DND-41 (cell line): ENCODE results near the gene CCDC78.

Experiments used
- ATAC-seq: fragments of 200-7000 bp; cut with Tn5 transposase; 3 replicates; pipeline ENCODE4 v1.9.1; 2021; ENCODE audit warnings: low read depth; ENCODE audit not compliant: insufficient read depth
- DNase-seq: peaks from one replicate; pipeline ENCODE4 v3.0.0-alpha.2; 2020
- H2AFZ ChIP-seq: 2 replicates; pipeline ENCODE4 v1.6.0; 2012; ENCODE audit warnings: low read depth, low read length
- H3K27ac ChIP-seq: 2 replicates; pipeline ENCODE4 v1.5.1; 2012; ENCODE audit warnings: low read length, inconsistent platforms
- H3K27me3 ChIP-seq: fragments of 200-600 bp; sonication (generic); 2 replicates; pipeline ENCODE4 v1.6.0; 2012; ENCODE audit warnings: low read length, mild to moderate bottlenecking, inconsistent platforms; ENCODE audit not compliant: insufficient read depth, poor library complexity
- H3K36me3 ChIP-seq: 2 replicates; pipeline ENCODE4 v1.5.1; 2012; ENCODE audit warnings: low read length, inconsistent platforms; ENCODE audit not compliant: insufficient read depth
- H3K4me1 ChIP-seq: 2 replicates; pipeline ENCODE4 v1.5.1; 2012; ENCODE audit warnings: mild to moderate bottlenecking, low read length; ENCODE audit not compliant: insufficient read depth
- H3K4me2 ChIP-seq: 2 replicates; pipeline ENCODE4 v1.6.0; 2012; ENCODE audit warnings: mild to moderate bottlenecking, moderate library complexity, low read length, inconsistent platforms; ENCODE audit not compliant: insufficient read depth
- H3K4me3 ChIP-seq, 2 experiments: fragments of 200-600 bp in 1 of 2; shearing (Covaris generic) in 1 of 2; 2 replicates each; pipeline ENCODE4 v1.5.1; 2012 to 2016; ENCODE audit warnings: inconsistent platforms in 2 of 2, low read length in 2 of 2, mild to moderate bottlenecking in 2 of 2, low read depth in 1 of 2, moderate library complexity in 1 of 2
- H3K79me2 ChIP-seq: 2 replicates; pipeline ENCODE4 v1.6.0; 2012; ENCODE audit warnings: low read length, inconsistent platforms; ENCODE audit not compliant: insufficient read depth
- H3K9ac ChIP-seq: 2 replicates; pipeline ENCODE4 v1.6.0; 2012; ENCODE audit warnings: low read depth, mild to moderate bottlenecking, inconsistent platforms, low read length, moderate library complexity
- H3K9me3 ChIP-seq: 2 replicates; pipeline ENCODE4 v1.5.1; 2012; ENCODE audit warnings: low read length, moderate library complexity, mild to moderate bottlenecking, inconsistent platforms; ENCODE audit not compliant: insufficient read depth, severe bottlenecking
- H4K20me1 ChIP-seq: 2 replicates; pipeline ENCODE4 v1.6.0; 2012; ENCODE audit warnings: low read length; ENCODE audit not compliant: insufficient read depth
- EZH2 ChIP-seq: IDR thresholded peaks from 3 replicates; pipeline ENCODE4 v1.6.1; 2012; ENCODE audit warnings: borderline replicate concordance, low read depth, mild to moderate bottlenecking, moderate library complexity, low read length, inconsistent platforms; ENCODE audit not compliant: severe bottlenecking
- TF ChIP-seq, protein P1 (sequence below): IDR thresholded peaks from 2 replicates; pipeline ENCODE4 v1.5.1; 2012; ENCODE audit warnings: borderline replicate concordance, low read length, moderate library complexity, mild to moderate bottlenecking; ENCODE audit not compliant: poor library complexity, severe bottlenecking; ENCODE audit errors: extremely low read depth

CCDC78 gene

GRCh38 chr16:772959-773358 lies 46.7 kb upstream of the CCDC78 start:
- no peaks in the 10 kb centered on the region for H3K79me2 ChIP-seq
- no peak overlapping the region for H2AFZ ChIP-seq
- no peaks in the 10 kb centered on the region for H3K36me3 ChIP-seq
- no peaks in the 10 kb centered on the region for H3K4me1 ChIP-seq
- no peaks in the 10 kb centered on the region; the same call in 1 of the 2 replicates for H4K20me1 ChIP-seq
- no peak overlapping the region for H3K4me2 ChIP-seq
- H3K9ac ChIP-seq: no peak overlapping the region
- TF ChIP-seq EZH2: no peak
- TF ChIP-seq, protein P1, sequence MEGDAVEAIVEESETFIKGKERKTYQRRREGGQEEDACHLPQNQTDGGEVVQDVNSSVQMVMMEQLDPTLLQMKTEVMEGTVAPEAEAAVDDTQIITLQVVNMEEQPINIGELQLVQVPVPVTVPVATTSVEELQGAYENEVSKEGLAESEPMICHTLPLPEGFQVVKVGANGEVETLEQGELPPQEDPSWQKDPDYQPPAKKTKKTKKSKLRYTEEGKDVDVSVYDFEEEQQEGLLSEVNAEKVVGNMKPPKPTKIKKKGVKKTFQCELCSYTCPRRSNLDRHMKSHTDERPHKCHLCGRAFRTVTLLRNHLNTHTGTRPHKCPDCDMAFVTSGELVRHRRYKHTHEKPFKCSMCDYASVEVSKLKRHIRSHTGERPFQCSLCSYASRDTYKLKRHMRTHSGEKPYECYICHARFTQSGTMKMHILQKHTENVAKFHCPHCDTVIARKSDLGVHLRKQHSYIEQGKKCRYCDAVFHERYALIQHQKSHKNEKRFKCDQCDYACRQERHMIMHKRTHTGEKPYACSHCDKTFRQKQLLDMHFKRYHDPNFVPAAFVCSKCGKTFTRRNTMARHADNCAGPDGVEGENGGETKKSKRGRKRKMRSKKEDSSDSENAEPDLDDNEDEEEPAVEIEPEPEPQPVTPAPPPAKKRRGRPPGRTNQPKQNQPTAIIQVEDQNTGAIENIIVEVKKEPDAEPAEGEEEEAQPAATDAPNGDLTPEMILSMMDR: no peak
- no peak overlapping the region for H3K4me3 ChIP-seq
- H3K9me3 ChIP-seq: no peaks in the 10 kb centered on the region
- H3K27ac ChIP-seq: no peak overlapping the region
- no peak for ATAC-seq
- H3K27me3 ChIP-seq: no peaks in the 10 kb centered on the region
- no peak for DNase-seq

GRCh38 chr16:770411-770810 lies 44.2 kb upstream of the CCDC78 start:
- H3K4me3 ChIP-seq: no peak overlapping the region
- no peaks in the 10 kb centered on the region for H3K9me3 ChIP-seq
- no peaks in the 10 kb centered on the region for H3K4me1 ChIP-seq
- H3K4me2 ChIP-seq: no peak overlapping the region
- H3K27ac ChIP-seq: no peak overlapping the region
- TF ChIP-seq, protein P1: no peak
- TF ChIP-seq EZH2: no peak
- no peaks in the 10 kb centered on the region; the same call in none of the 2 replicates for H4K20me1 ChIP-seq
- H3K9ac ChIP-seq: no peak overlapping the region
- ATAC-seq: no peak
- H3K79me2 ChIP-seq: no peaks in the 10 kb centered on the region
- DNase-seq: no peak
- H2AFZ ChIP-seq: no peak overlapping the region
- no peaks in the 10 kb centered on the region for H3K36me3 ChIP-seq
- H3K27me3 ChIP-seq: no peaks in the 10 kb centered on the region

DNA sequence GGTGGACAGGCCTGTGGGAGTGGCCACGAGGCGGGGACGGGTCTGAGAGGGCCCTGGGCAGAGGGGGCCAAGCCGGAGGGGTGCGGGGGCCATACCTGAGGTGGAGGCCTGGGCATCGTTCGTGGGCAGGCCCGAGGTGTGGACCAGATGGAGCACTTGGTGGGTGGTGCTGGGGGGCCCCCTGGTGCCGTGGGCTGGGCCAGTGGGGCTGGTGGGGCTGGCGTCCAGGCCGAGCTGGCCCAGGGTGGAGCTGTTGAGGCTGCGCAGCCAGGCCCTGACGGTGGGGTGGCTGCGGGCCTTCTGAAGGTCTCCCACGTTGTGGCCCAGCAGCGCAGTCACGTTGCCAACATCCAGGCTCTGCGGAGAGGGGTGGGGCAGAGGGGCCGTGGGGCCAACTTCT lies 43.7 kb upstream of the CCDC78 start:
- H3K4me2 ChIP-seq: no peak overlapping the region
- DNase-seq (no peak), ATAC-seq (no peak)
- no peaks in the 10 kb centered on the region for H3K9me3 ChIP-seq
- H3K9ac ChIP-seq: no peak overlapping the region
- H3K36me3 ChIP-seq: no peaks in the 10 kb centered on the region
- no peak overlapping the region for H3K4me3 ChIP-seq
- no peak overlapping the region for H2AFZ ChIP-seq
- H3K79me2 ChIP-seq: no peaks in the 10 kb centered on the region
- H3K27me3 ChIP-seq: no peaks in the 10 kb centered on the region
- no peak overlapping the region for H3K27ac ChIP-seq
- no peaks in the 10 kb centered on the region for H3K4me1 ChIP-seq
- TF ChIP-seq, protein P1: no peak
- TF ChIP-seq EZH2: no peak
- no peaks in the 10 kb centered on the region; the same call in none of the 2 replicates for H4K20me1 ChIP-seq
